WTC11 (cell line): ENCODE measurements around the gene CCNG2. TPM values are rescaled to one million over a fixed set of nuclear protein-coding genes. Genes with fewer than 3 reads are reported as not detected.

ENCODE experiments used
- ATAC-seq: fragments of 200-7000 bp; cut with Tn5 transposase; 2 replicates; pipeline ENCODE4 v1.10.0; 2021; ENCODE audit warnings: mild to moderate bottlenecking, moderate library complexity
- CTCF ChIA-PET: fragments of 300-600 bp; sonication (Branson Sonifier 250); formaldehyde crosslinking; loops from one replicate; lab custom pipeline; 2021; ENCODE audit warnings: antibody characterized with exemption; lab: Charles Lee
- POLR2A ChIA-PET: fragments of 350-600 bp; sonication (Branson Sonifier 250); formaldehyde crosslinking; loops from one replicate; lab custom pipeline; 2021; ENCODE audit warnings: antibody characterized with exemption; lab: Charles Lee
- DNase-seq: peaks from one replicate; pipeline ENCODE4 v3.0.0; 2021; ENCODE audit warnings: low spot score
- H3K27ac Mint-ChIP-seq: 2 replicates; pipeline ENCODE4 v1.8.0; 2021; ENCODE audit warnings: mixed read lengths
- H3K27me3 Mint-ChIP-seq: 2 replicates; pipeline ENCODE4 v1.8.0; 2021; ENCODE audit warnings: low read depth, mild to moderate bottlenecking, moderate library complexity, mixed read lengths
- H3K36me3 Mint-ChIP-seq: 2 replicates; pipeline ENCODE4 v1.8.0; 2021; ENCODE audit warnings: mixed read lengths
- H3K4me1 Mint-ChIP-seq: 2 replicates; pipeline ENCODE4 v1.8.0; 2022; ENCODE audit warnings: mixed read lengths
- H3K4me3 Mint-ChIP-seq: 2 replicates; pipeline ENCODE4 v1.8.0; 2021; ENCODE audit warnings: mild to moderate bottlenecking, moderate library complexity, mixed read lengths
- H3K9me3 Mint-ChIP-seq: 2 replicates; pipeline ENCODE4 v1.8.0; 2021; ENCODE audit warnings: mixed read lengths
- AFF4 ChIP-seq: sonication (generic); formaldehyde crosslinking; IDR thresholded peaks from 2 replicates; pipeline ENCODE4 v1.8.1; 2023; ENCODE audit warnings: mild to moderate bottlenecking, missing genetic modification reagents, borderline replicate concordance
- CTCF ChIP-seq: fragments of 200-600 bp; IDR thresholded peaks from 2 replicates; pipeline ENCODE4 v1.8.0; 2022; ENCODE audit warnings: antibody characterized with exemption
- E2F5 ChIP-seq: sonication (generic); formaldehyde crosslinking; IDR thresholded peaks from 2 replicates; pipeline ENCODE4 v1.8.1; 2022; ENCODE audit warnings: mild to moderate bottlenecking, moderate library complexity, missing genetic modification reagents
- GRHL2 ChIP-seq: fragments of 250-450 bp; sonication (Bioruptor Pico); IDR thresholded peaks from 2 replicates; pipeline ENCODE4 v1.8.0; 2022; ENCODE audit warnings: mild to moderate bottlenecking, moderate library complexity; ENCODE audit not compliant: insufficient replicate concordance, severe bottlenecking
- HMGXB4 ChIP-seq: sonication (generic); formaldehyde crosslinking; IDR thresholded peaks from 2 replicates; pipeline ENCODE4 v1.8.1; 2023; ENCODE audit warnings: mild to moderate bottlenecking, moderate library complexity, missing genetic modification reagents
- MXD4 ChIP-seq: fragments of 250-450 bp; sonication (Bioruptor Pico); IDR thresholded peaks from 2 replicates; pipeline ENCODE4 v1.8.0; 2021; ENCODE audit warnings: mild to moderate bottlenecking, moderate library complexity, borderline replicate concordance
- NFYB ChIP-seq: sonication (generic); formaldehyde crosslinking; conservative IDR thresholded peaks from 2 replicates; pipeline ENCODE4 v1.8.0; 2022; ENCODE audit warnings: low read depth, missing genetic modification reagents
- RELA ChIP-seq: sonication (generic); formaldehyde crosslinking; IDR thresholded peaks from 2 replicates; pipeline ENCODE4 v1.8.1; 2022; ENCODE audit warnings: missing genetic modification reagents, mild to moderate bottlenecking, borderline replicate concordance
- SMAD4 ChIP-seq: sonication (generic); formaldehyde crosslinking; IDR thresholded peaks from 2 replicates; pipeline ENCODE4 v1.8.0; 2022; ENCODE audit warnings: mild to moderate bottlenecking, missing genetic modification reagents
- ZBTB21 ChIP-seq: sonication (generic); formaldehyde crosslinking; IDR thresholded peaks from 2 replicates; pipeline ENCODE4 v1.8.1; 2023; ENCODE audit warnings: mild to moderate bottlenecking, missing genetic modification reagents, borderline replicate concordance
- ZBTB43 ChIP-seq: sonication (generic); formaldehyde crosslinking; IDR thresholded peaks from 2 replicates; pipeline ENCODE4 v1.8.1; 2023; ENCODE audit warnings: mild to moderate bottlenecking, missing genetic modification reagents
- ZNF121 ChIP-seq: sonication (generic); formaldehyde crosslinking; IDR thresholded peaks from 2 replicates; pipeline ENCODE4 v1.8.0; 2023; ENCODE audit warnings: missing genetic modification reagents
- ZNF138 ChIP-seq: sonication (generic); formaldehyde crosslinking; conservative IDR thresholded peaks from 2 replicates; pipeline ENCODE4 v1.8.1; 2022; ENCODE audit warnings: mild to moderate bottlenecking, moderate library complexity, missing genetic modification reagents
- ZNF219 ChIP-seq: sonication (generic); formaldehyde crosslinking; IDR thresholded peaks from 2 replicates; pipeline ENCODE4 v1.8.0; 2023; ENCODE audit warnings: missing genetic modification reagents, mild to moderate bottlenecking, borderline replicate concordance
- ZNF232 ChIP-seq: sonication (generic); formaldehyde crosslinking; IDR thresholded peaks from 2 replicates; pipeline ENCODE4 v1.8.0; 2022; ENCODE audit warnings: mild to moderate bottlenecking, missing genetic modification reagents
- ZNF281 ChIP-seq: sonication (generic); formaldehyde crosslinking; IDR thresholded peaks from 2 replicates; pipeline ENCODE4 v1.8.0; 2023; ENCODE audit warnings: mild to moderate bottlenecking, missing genetic modification reagents
- ZNF532 ChIP-seq: fragments of 250-450 bp; sonication (Bioruptor Pico); IDR thresholded peaks from 2 replicates; pipeline ENCODE4 v1.9.0; 2021; ENCODE audit warnings: mild to moderate bottlenecking, borderline replicate concordance
- ZNF671 ChIP-seq: fragments of 250-450 bp; sonication (Bioruptor Pico); IDR thresholded peaks from 2 replicates; pipeline ENCODE4 v1.8.0; 2021; ENCODE audit warnings: mild to moderate bottlenecking
- total RNA-seq: library from RNA; stranded (reverse); gene quantifications from 3 replicates; pipeline ENCODE4 v1.2.3, GENCODE V29; 2021

The CCNG2 gene
- total RNA-seq, 1 experiment from 2014 or later: 18.9 TPM

- TF ChIP-seq NFYB (CRISPR knock-in tag) (no peak), MXD4 (CRISPR knock-in tag) (no peak), ZNF138 (CRISPR knock-in tag) (no peak), ZNF281 (CRISPR knock-in tag) (no peak), E2F5 (CRISPR knock-in tag) (no peak), ZNF532 (CRISPR knock-in tag) (no peak), ZBTB21 (no peak), ZNF232 (CRISPR knock-in tag) (no peak)
- TF ChIP-seq, all 79 proteins: peak for 0
These were observed 30.3 kb downstream of the CCNG2 start (continued) for GRCh38 chr4:77187322-77187721.

GRCh38 chr4:77188498-77189220 is 31.7 kb downstream of the CCNG2 start:
- no peak overlapping the region for H3K27ac Mint-ChIP-seq
- no peak overlapping the region for H3K4me3 Mint-ChIP-seq
- no peaks in the 10 kb centered on the region for H3K36me3 Mint-ChIP-seq
- H3K9me3 Mint-ChIP-seq: no peaks in the 10 kb centered on the region
- CTCF ChIA-PET: interaction anchor here (1.6 to 2.4 kb wide), 2 partner anchors 11 to 15 kb away, joined by 7 to 11 read pairs; no protein-coding TSS in a partner anchor
- POLR2A ChIA-PET: no interaction called here
- peaks cover 53% of the 10 kb centered on the region for H3K27me3 Mint-ChIP-seq
- ATAC-seq (no peak), DNase-seq (no peak)
- peaks cover 6% of the 10 kb centered on the region for H3K4me1 Mint-ChIP-seq
- no peak for TF ChIP-seq CTCF
- TF ChIP-seq ZNF232 (CRISPR knock-in tag): no peak
- TF ChIP-seq GRHL2 (CRISPR knock-in tag): no peak
- no peak for TF ChIP-seq RELA (CRISPR knock-in tag)
- no peak for TF ChIP-seq SMAD4 (CRISPR knock-in tag)
- TF ChIP-seq HMGXB4 (CRISPR knock-in tag): no peak
- TF ChIP-seq ZBTB43 (CRISPR knock-in tag): no peak
- no peak for TF ChIP-seq AFF4
- TF ChIP-seq ZNF671 (CRISPR knock-in tag): no peak
- TF ChIP-seq ZNF219: no peak
- no peak for TF ChIP-seq ZNF121
